Measurements from ENCODE around the gene RFTN1. TPM values are rescaled to one million over a fixed set of nuclear protein-coding genes. Genes with fewer than 3 reads are reported as not detected.

Gene RFTN1
- total and polyA plus RNA-seq, 9 donors, result 25.2 to 63.1 (median 46.4) TPM

DNA sequence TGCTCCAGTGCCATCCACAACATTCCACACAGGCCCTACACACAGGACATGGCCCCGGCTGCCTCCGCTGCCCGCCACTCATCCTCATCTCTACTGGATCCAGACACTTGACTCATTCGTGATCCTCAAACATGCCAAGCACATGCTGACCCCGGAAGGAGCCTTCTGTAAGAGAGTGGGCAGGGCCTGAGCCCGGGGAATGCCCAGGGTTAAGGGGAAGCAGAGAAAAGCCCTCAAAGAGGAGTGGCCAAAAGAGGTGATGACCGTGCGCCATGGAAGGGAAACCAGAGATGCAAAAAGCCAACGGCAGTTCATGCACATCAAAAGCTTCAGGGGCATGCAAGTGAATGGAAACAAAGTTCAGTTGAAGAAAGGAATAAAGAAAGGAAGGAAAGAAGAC lies 46.1 kb downstream of the RFTN1 start:
- WGBS, 3 donors, result 86 to 88% (median 87%) methylated on average over 8 of the region's 9 CpGs
- Histone ChIP-seq H3K4me1 (ENCODE audit: insufficient read depth) (peaks cover 7% of the 10 kb centered on the region), H3K27ac (no peak overlapping the region), H3K9me3 (no peaks in the 10 kb centered on the region), H3K36me3 (no peaks in the 10 kb centered on the region), H3K4me3 (no peak overlapping the region), H3K27me3 (no peaks in the 10 kb centered on the region)
- intact Hi-C loops (cut with DNase I), result no loop called here
- DNase-seq, result no peak
- TF ChIP-seq, protein P1, sequence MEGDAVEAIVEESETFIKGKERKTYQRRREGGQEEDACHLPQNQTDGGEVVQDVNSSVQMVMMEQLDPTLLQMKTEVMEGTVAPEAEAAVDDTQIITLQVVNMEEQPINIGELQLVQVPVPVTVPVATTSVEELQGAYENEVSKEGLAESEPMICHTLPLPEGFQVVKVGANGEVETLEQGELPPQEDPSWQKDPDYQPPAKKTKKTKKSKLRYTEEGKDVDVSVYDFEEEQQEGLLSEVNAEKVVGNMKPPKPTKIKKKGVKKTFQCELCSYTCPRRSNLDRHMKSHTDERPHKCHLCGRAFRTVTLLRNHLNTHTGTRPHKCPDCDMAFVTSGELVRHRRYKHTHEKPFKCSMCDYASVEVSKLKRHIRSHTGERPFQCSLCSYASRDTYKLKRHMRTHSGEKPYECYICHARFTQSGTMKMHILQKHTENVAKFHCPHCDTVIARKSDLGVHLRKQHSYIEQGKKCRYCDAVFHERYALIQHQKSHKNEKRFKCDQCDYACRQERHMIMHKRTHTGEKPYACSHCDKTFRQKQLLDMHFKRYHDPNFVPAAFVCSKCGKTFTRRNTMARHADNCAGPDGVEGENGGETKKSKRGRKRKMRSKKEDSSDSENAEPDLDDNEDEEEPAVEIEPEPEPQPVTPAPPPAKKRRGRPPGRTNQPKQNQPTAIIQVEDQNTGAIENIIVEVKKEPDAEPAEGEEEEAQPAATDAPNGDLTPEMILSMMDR (IDR thresholded peaks at IDR 0.05), result no peak
- TF ChIP-seq POLR2A (IDR thresholded peaks at IDR 0.05) (no peak), EP300 (IDR thresholded peaks at IDR 0.05) (no peak)

DNA sequence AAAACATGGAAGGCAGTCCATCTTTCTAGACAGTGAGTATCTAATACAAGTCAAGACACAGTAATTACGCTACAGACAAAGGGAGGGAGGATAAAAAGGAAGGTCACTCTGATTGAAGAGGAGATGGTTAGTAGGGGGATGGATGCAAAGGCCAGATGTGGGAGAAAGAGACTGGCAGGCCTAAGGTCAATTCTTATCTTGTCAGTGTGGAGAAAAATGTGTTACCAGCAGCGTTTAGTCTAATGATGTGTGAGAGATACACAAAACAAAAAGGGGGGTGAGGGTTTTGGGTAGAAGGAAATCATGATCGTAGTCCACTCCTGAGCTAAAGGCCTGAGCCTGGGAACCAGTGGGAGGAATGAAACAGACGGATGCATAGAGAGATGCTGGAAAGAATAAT lies 46.7 kb downstream of the RFTN1 start:
- WGBS, 3 donors, result 68 to 75% (median 71%) methylated on average over 4 of the region's 4 CpGs
- Histone ChIP-seq H3K27ac (no peak overlapping the region), H3K27me3 (no peaks in the 10 kb centered on the region), H3K4me3 (no peak overlapping the region), H3K4me1 (ENCODE audit: insufficient read depth) (peaks cover 8% of the 10 kb centered on the region), H3K36me3 (no peaks in the 10 kb centered on the region), H3K9me3 (no peaks in the 10 kb centered on the region)
- DNase-seq, result no peak
- intact Hi-C loops (cut with DNase I), result no loop called here
- TF ChIP-seq, protein P1 (IDR thresholded peaks at IDR 0.05), result no peak
- no peak for TF ChIP-seq POLR2A (IDR thresholded peaks at IDR 0.05)
- TF ChIP-seq EP300 (IDR thresholded peaks at IDR 0.05), result no peak

- Histone ChIP-seq H3K4me3 (no peak overlapping the region), H3K27ac (no peak overlapping the region), H3K27me3 (no peaks in the 10 kb centered on the region), H3K4me1 (ENCODE audit: insufficient read depth) (peaks cover 8% of the 10 kb centered on the region), H3K36me3 (no peaks in the 10 kb centered on the region), H3K9me3 (no peaks in the 10 kb centered on the region)
- TF ChIP-seq, protein P1 (IDR thresholded peaks at IDR 0.05), result no peak
- TF ChIP-seq EP300 (IDR thresholded peaks at IDR 0.05), result no peak
- TF ChIP-seq POLR2A (IDR thresholded peaks at IDR 0.05), result no peak
- DNase-seq, result no peak
- intact Hi-C loops (cut with DNase I), result no loop called here
- WGBS, 3 donors, result 22 to 33% (median 29%) methylated on average over 3 of the region's 3 CpGs
Measured at GRCh38 chr3:16464511-16465148, 48.9 kb downstream of the RFTN1 start.

- intact Hi-C loops (cut with DNase I), result no loop called here
- WGBS, 3 donors, result 62 to 75% (median 65%) methylated on average over 5 of the region's 5 CpGs
- no peaks in the 10 kb centered on the region for H3K36me3 ChIP-seq
- no peaks in the 10 kb centered on the region for H3K27me3 ChIP-seq
- no peak overlapping the region for H3K27ac ChIP-seq
- no peak for DNase-seq
- H3K4me3 ChIP-seq, result no peak overlapping the region
- TF ChIP-seq EP300 (IDR thresholded peaks at IDR 0.05) (no peak), POLR2A (IDR thresholded peaks at IDR 0.05) (no peak)
- TF ChIP-seq, protein P1 (IDR thresholded peaks at IDR 0.05), result no peak
- peaks cover 7% of the 10 kb centered on the region for H3K4me1 ChIP-seq (ENCODE audit: insufficient read depth)
- no peaks in the 10 kb centered on the region for H3K9me3 ChIP-seq
Measured at GRCh38 chr3:16463914-16464313, 49.6 kb downstream of the RFTN1 start.

Measured in ovary (tissue), 9 donors.